Stomach (tissue), 4 donors: Measurements from ENCODE around the gene CACNA2D2.

Experiments used
- POLR2A ChIP-seq, 4 donors: fragments of 450-650 bp; IDR thresholded peaks; one replicate each; pipeline ENCODE4 v1.6.1; 2016; ENCODE audit warnings: antibody characterized with exemption in 4 of 4, control low read depth in 2 of 4, mild to moderate bottlenecking in 1 of 4, moderate library complexity in 1 of 4
- TF ChIP-seq, protein P1 (sequence below), 7 experiments: fragments of 450-650 bp in 4 of 7; fragments of 200-600 bp in 3 of 7; sonication (generic) in 3 of 7; IDR thresholded peaks; one replicate each; pipeline ENCODE4 v1.5.1; 2016 to 2019; ENCODE audit warnings: antibody characterized with exemption in 7 of 7, control low read depth in 2 of 7, mild to moderate bottlenecking in 1 of 7

- TF ChIP-seq, protein P1, sequence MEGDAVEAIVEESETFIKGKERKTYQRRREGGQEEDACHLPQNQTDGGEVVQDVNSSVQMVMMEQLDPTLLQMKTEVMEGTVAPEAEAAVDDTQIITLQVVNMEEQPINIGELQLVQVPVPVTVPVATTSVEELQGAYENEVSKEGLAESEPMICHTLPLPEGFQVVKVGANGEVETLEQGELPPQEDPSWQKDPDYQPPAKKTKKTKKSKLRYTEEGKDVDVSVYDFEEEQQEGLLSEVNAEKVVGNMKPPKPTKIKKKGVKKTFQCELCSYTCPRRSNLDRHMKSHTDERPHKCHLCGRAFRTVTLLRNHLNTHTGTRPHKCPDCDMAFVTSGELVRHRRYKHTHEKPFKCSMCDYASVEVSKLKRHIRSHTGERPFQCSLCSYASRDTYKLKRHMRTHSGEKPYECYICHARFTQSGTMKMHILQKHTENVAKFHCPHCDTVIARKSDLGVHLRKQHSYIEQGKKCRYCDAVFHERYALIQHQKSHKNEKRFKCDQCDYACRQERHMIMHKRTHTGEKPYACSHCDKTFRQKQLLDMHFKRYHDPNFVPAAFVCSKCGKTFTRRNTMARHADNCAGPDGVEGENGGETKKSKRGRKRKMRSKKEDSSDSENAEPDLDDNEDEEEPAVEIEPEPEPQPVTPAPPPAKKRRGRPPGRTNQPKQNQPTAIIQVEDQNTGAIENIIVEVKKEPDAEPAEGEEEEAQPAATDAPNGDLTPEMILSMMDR (IDR thresholded peaks at IDR 0.05), result no peak
- TF ChIP-seq POLR2A (IDR thresholded peaks at IDR 0.05), result no peak
These were observed 5.4 kb upstream of the CACNA2D2 start for GRCh38 chr3:50508821-50509220.
